GM21825 (cell line): ENCODE results near the gene PEX10.
A peak's percentile ranks its signal among the peaks of the same experiment; 100 is the strongest.

Experiments used
- ATAC-seq: cut with Tn5 transposase; IDR thresholded peaks from one replicate; pipeline ENCODE4 v1.9.1; 2021; ENCODE audit warnings: mild to moderate bottlenecking, moderate library complexity; ENCODE audit not compliant: unreplicated experiment

Gene PEX10

GRCh38 chr1:2391041-2391930 lies 21.1 kb downstream of the PEX10 start, which contains the start of the genes MORN1 and RER1:
Gene MORN1, minus strand, starts transcription at chr1:2391554. Its CDS starts 21 bp downstream, at chr1:2391533.
Gene RER1, plus strand, starts transcription at chr1:2391841. Its CDS starts 3,950 bp downstream, at chr1:2395791.
- peak; percentile 89 for ATAC-seq

GRCh38 chr1:2389644-2390043 lies 22.7 kb downstream of the PEX10 start:
- no peak for ATAC-seq

GRCh38 chr1:2388004-2388913 lies 24.1 kb downstream of the PEX10 start:
- ATAC-seq = no peak

GRCh38 chr1:2386636-2387611 lies 25.4 kb downstream of the PEX10 start:
- no peak for ATAC-seq

DNA sequence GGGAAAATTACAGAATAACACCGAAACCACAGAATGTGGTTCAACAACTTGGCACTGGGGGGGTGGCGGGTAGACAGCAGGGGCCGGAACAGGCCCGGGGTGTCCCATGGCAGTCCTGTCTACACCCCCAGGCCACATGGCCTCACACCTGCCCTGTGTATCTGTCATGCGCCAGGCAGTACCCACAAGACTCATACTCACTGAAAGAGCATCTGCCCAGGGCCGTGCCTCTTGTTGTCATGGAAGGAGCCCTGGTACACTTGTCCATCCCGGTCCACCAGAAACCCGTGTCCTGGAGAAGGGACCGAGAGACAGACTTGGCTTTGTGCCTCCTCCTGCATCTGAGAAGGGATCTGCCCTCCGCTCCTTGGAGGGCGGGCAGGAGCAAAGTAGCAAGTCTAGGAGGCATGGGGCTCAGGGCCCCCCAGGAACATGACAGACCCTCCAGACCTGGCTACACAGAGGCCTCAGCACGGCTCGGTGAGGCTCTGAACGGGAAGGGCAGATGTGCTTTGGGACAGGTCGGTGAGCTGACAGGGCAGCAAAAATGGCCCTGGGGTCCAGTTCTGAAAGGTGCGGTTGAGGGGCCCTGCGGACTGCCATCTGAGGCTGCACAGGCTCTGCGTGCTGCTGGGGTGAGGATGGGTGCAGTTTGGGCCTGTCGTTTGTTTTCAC lies 26.6 kb downstream of the PEX10 start:
- no peak for ATAC-seq

- no peak for ATAC-seq
These were observed 27.4 kb downstream of the PEX10 start for GRCh38 chr1:2384941-2385481.

DNA sequence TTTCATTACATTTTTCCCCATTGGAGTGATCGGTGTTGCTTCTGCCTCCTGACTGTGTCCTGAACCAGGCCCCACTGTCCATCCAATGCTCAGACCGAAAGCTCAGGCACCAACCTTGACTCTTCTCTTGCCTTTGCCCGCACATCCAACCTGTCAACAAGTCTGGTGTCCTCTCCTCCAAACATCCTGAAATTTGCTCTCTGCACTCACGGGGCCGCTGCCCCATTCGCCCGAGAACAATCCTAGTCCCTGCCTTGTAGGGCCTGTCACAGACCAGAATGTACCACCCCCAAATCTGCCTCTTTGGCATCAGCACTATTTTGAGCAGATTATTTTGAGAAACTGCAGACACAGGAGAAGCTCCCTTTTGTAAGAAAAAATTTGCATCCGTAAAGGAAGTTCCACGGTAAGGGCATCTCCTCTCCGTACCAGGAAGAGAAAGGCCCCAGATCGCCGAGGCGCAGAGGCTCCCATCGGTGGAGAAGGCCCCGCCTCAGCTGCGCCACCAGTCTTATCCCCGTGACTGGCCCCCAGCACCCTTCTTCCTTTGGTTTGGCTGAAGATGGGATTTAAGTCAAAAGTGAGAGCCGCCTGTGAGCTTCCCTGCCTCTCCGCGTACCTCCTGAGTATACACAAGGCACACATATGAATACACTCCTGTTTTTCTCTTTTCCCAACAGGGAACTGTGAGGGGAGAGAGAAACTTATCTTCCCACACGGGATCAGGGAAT lies 28.1 kb downstream of the PEX10 start:
- no peak for ATAC-seq

- ATAC-seq = no peak
These were observed 28.8 kb downstream of the PEX10 start for GRCh38 chr1:2383576-2383975.

DNA sequence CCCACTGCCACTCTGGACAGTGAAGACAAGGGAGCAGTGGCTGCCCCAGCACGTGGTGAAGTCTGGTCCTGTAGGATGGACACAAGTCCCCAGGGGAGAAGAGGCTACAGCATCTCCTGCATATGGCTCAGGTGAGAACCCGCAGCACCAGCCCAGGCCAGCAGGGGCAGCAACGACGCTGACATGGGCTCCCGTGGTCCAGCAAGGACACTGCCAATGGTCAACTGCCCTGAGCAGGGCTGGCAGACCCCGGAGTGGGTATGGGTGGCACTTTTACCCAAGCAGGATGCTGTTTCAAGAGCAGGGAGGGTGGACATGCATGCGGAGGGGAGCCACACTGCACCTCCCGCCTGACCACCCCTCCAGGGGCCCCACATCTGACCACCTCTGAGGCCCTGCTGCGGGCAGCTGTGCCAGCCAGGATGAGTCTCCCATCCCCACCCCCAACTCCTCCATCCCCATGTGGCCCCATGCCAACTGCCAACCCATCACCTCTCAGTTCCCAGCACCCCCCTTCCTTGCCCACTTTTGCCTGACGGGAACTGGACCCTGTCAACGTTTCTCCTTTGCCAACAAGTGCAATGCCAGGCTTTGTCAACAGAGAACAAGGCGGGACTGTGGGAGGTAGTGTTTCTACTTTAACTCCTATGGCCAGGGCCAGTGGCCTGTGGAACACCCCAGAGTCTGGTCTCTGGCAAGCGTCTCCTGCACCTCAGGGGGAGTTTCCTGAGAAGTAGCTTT lies 29.6 kb downstream of the PEX10 start:
- ATAC-seq = no peak

DNA sequence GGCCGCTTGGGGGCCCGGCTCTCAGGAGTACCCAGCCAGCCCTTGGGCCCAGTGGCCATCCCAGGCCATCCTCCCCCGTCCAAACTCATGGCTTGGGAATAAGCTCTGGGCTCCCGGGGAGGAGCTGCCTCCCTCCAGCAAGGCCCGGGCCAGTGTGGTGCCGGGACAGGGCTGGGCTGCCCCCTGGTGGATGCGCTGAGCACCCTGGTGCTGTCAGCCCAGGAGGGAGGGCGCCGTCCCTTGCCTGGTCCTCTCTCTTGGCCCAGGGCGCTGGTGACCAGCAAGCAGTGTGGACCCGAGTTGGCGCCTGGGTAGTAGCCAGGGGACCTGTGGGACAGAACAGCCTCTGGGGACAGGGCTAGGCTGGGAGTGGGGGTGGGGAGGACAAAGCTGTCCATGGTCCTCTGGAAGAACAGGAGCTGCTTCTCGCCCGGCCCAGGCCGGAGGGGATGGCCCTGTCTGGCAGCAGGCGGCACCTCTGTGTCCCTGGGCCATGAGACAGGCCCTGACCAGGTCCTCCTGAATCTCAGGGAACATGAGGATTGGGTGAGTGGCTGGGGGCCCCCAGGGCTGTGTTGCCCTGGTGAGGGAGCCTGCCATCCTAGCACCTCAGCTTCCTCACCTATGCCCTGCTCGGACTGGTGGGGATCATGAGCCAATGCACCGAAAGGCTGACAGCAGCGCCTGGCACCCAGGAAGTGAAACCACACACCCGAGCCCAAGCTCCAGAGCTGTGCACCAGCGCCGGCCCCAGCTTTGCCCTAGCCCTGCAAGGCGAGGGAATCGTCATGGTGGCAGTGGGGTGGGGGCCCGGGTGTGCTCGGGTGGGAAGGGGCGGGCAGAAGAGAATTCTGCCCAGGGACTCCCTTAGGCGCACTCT lies 30.4 kb downstream of the PEX10 start:
- ATAC-seq = no peak

DNA sequence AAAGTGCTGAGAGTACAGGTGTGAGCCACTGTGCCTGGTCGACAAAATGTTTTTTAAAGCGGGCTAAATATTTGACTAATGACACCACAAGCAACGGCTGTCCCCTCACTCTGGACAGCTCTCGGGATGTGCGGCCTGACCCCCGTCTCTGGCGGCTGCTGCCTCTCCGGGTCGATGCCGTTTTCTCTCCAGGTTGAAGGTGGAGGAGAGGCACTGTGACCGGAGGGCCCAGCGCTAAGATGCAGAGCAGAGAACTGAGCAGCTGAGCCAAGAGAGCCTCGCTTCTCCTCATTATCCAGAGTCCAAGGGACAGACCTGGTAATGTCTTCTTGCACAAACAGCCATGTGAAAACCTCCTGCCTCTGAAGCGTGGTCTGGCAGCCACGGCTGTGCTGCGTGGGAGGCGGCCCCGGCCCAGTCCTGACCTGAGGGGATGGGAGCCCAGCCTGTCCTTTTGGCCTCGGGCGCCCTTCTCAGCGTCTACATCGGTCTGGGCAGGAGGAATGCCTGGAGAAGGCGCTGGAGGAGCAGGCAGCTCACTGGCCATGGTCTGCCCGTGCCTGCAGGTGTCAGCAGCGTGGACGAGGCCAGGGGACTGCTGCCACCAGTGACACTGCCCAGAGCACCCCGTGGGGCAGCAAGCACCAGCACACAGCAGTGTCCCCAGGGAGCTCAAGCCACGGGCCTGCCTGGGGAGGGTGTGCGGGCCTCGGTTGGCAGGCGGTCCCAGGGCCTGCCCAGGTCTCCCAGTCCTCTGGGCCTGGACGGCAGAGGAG lies 31.4 kb downstream of the PEX10 start:
- no peak for ATAC-seq

- ATAC-seq = no peak
These were observed 32.5 kb downstream of the PEX10 start for GRCh38 chr1:2379733-2380404.

- no peak for ATAC-seq
These were observed 33.2 kb downstream of the PEX10 start for GRCh38 chr1:2378956-2379732.

- ATAC-seq = no peak
These were observed 33.9 kb downstream of the PEX10 start for GRCh38 chr1:2378441-2378851.
